Upper lobe of right lung (tissue), 1 donor: Measurements from ENCODE around the gene SCN2B. TPM values are rescaled to one million over a fixed set of nuclear protein-coding genes. Genes with fewer than 3 reads are reported as not detected.
A peak's percentile ranks its signal among the peaks of the same experiment; 100 is the strongest.
"Not testable (repeated sequence)": the region's sequence is repeated elsewhere in the genome, so short reads cannot be mapped to it uniquely, and the experiment has no call there.

Source experiments
- ATAC-seq: fragments of 200-7000 bp; cut with Tn5 transposase; one replicate; pipeline ENCODE4 v1.9.1; 2020; ENCODE audit warnings: mild to moderate bottlenecking, moderate library complexity
- DNase-seq: peaks from one replicate; pipeline ENCODE4 v3.0.0-alpha.2; 2020
- H3K27ac ChIP-seq: fragments of 200-600 bp; one replicate; pipeline ENCODE4 v1.8.0; 2022
- H3K27me3 ChIP-seq: fragments of 200-600 bp; one replicate; pipeline ENCODE4 v1.8.0; 2022; ENCODE audit warnings: mild to moderate bottlenecking
- H3K36me3 ChIP-seq: fragments of 200-600 bp; one replicate; pipeline ENCODE4 v1.8.0; 2022
- H3K4me1 ChIP-seq: fragments of 200-600 bp; one replicate; pipeline ENCODE4 v1.8.0; 2022
- H3K4me3 ChIP-seq: fragments of 200-600 bp; one replicate; pipeline ENCODE4 v1.8.0; 2022; ENCODE audit warnings: mild to moderate bottlenecking
- H3K9me3 ChIP-seq: fragments of 200-600 bp; one replicate; pipeline ENCODE4 v1.8.0; 2022
- CTCF ChIP-seq: fragments of 200-600 bp; IDR thresholded peaks from one replicate; pipeline ENCODE4 v1.8.0; 2022; ENCODE audit warnings: antibody characterized with exemption
- intact Hi-C: fragments of 100-400 bp; cut with DNase I; formaldehyde crosslinking; loops from one replicate; pipeline ENCODE4 v1.11.0; 2022
- total RNA-seq: library from RNA; stranded (reverse); fragmentation: NEBNext Ultra II Directional; extraction: Animal tissue kit (Norgen Biotek cat#: 25700); gene quantifications from one replicate; pipeline ENCODE4 v1.2.1, GENCODE V29; 2021
- donor health status: DM: no; HTN: yes; CAD: no; lungs with severe emphysema.

Gene SCN2B
- total RNA-seq, 1 donor from 2014 or later = 2.5 TPM

DNA sequence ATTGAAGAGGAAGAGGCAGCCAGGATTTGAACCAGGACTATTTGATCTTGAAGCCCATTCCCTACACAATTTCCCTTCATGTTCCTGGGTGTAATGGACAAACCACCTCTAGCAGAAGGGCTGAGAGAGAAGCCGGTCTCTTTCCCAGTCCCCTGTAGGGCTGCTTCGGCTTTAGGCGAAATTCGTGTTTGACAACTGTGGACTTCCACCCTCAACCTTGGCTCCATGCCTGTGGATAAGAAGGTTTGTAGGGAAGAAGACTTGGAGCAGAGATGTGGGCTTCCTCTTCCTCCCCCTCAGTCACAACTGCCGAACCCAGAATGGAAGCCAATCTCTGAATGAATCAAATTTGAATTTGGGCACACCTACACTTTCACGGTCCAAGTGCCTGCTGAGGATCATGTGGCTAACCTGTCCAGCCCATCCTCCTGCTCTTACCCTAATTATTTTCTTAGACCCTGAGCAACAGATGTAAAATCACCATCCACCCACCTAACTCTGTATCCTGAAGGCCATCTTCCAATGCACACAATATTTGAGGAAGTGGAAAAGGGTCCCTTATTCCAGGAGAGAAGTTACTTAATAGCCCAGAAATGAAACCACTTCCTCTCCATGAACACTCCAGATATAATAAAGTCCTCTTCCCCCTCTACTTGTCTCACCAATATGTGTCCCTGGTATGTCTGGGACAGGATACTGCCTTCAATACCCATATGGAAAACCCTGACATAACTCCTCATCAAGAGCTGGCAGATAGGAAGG is 10.1 kb upstream of the SCN2B start:
- Histone ChIP-seq H3K9me3 (no peaks in the 10 kb centered on the region), H3K27ac (no peak overlapping the region), H3K4me3 (no peak overlapping the region), H3K36me3 (no peaks in the 10 kb centered on the region), H3K27me3 (no peaks in the 10 kb centered on the region), H3K4me1 (no peaks in the 10 kb centered on the region)
- intact Hi-C loops = no loop called here
- no peak for DNase-seq
- no peak for TF ChIP-seq CTCF
- ATAC-seq = peak; percentile 71

- Histone ChIP-seq H3K4me3 (no peak overlapping the region), H3K36me3 (no peaks in the 10 kb centered on the region), H3K27me3 (no peaks in the 10 kb centered on the region), H3K9me3 (no peaks in the 10 kb centered on the region), H3K27ac (no peak overlapping the region), H3K4me1 (no peaks in the 10 kb centered on the region)
- TF ChIP-seq CTCF = no peak
- intact Hi-C loops = no loop called here
- DNase-seq = no peak
- ATAC-seq = peak; percentile 75
Measured at GRCh38 chr11:118184784-118185579, 8.5 kb upstream of the SCN2B start.

GRCh38 chr11:118183691-118184090 is 7.3 kb upstream of the SCN2B start:
- H3K4me3 ChIP-seq, H3K27ac ChIP-seq, H3K27me3 ChIP-seq, DNase-seq, intact Hi-C loops, H3K4me1 ChIP-seq, H3K36me3 ChIP-seq, ATAC-seq, H3K9me3 ChIP-seq: not testable (repeated sequence)

GRCh38 chr11:118180300-118180703 is 3.9 kb upstream of the SCN2B start:
- no peak for TF ChIP-seq CTCF
- peaks cover 2% of the 10 kb centered on the region for H3K4me1 ChIP-seq
- no peak overlapping the region for H3K4me3 ChIP-seq
- no peaks in the 10 kb centered on the region for H3K9me3 ChIP-seq
- no peaks in the 10 kb centered on the region for H3K36me3 ChIP-seq
- H3K27ac ChIP-seq = no peak overlapping the region
- no peaks in the 10 kb centered on the region for H3K27me3 ChIP-seq
- ATAC-seq (peak; percentile 50), DNase-seq (no peak)
- intact Hi-C loops = no loop called here

- intact Hi-C loops = no loop called here
- H3K27ac ChIP-seq = no peak overlapping the region
- no peak overlapping the region for H3K4me3 ChIP-seq
- H3K9me3 ChIP-seq = no peaks in the 10 kb centered on the region
- H3K27me3 ChIP-seq = no peaks in the 10 kb centered on the region
- no peak for TF ChIP-seq CTCF
- H3K36me3 ChIP-seq = no peaks in the 10 kb centered on the region
- ATAC-seq = no peak
- DNase-seq = no peak
- H3K4me1 ChIP-seq = peaks cover 9% of the 10 kb centered on the region
Measured at GRCh38 chr11:118176778-118177134, 317 bp upstream of the SCN2B start.
